Bronchial epithelial cell (primary cell): Measurements from ENCODE around the gene DOK6. TPM values are rescaled to one million over a fixed set of nuclear protein-coding genes. Genes with fewer than 3 reads are reported as not detected.
"Not testable (repeated sequence)": the region's sequence is repeated elsewhere in the genome, so short reads cannot be mapped to it uniquely, and the experiment has no call there.

ENCODE experiments used
- DNase-seq: peaks from one replicate; pipeline ENCODE4 v3.0.0-alpha.2; 2010; ENCODE audit warnings: low read depth
- FAIRE-seq: peaks from 2 replicates; lab custom pipeline; 2011; peaks lifted over from hg19 to GRCh38; lab: Jason Lieb, UNC
- H3K27me3 ChIP-seq: 2 replicates; pipeline ENCODE4 v1.5.1; 2011; ENCODE audit warnings: low read length; ENCODE audit not compliant: control insufficient read depth, insufficient read depth
- H3K36me3 ChIP-seq: 2 replicates; pipeline ENCODE4 v1.5.1; 2011; ENCODE audit warnings: low read length; ENCODE audit not compliant: control insufficient read depth, insufficient read depth
- H3K4me3 ChIP-seq: 2 replicates; pipeline ENCODE4 v1.5.1; 2011; ENCODE audit warnings: mild to moderate bottlenecking, low read depth, low read length, control low read depth
- CTCF ChIP-seq: IDR thresholded peaks from 2 replicates; pipeline ENCODE4 v1.5.1; 2011; ENCODE audit warnings: mild to moderate bottlenecking, moderate library complexity, low read length, control low read depth, inconsistent platforms; ENCODE audit not compliant: insufficient read depth, severe bottlenecking
- total RNA-seq: library from RNA; depleted of rRNA; stranded (reverse); fragments of >200 nt; gene quantifications from 2 replicates; pipeline ENCODE4 v1.2.1, GENCODE V29; 2014

Gene DOK6
- total RNA-seq, 1 donor from 2014 or later = not detected

- FAIRE-seq = no peak
- no peaks in the 10 kb centered on the region for H3K36me3 ChIP-seq
- TF ChIP-seq CTCF = no peak
These were observed 255.1 kb downstream of the DOK6 start for GRCh38 chr18:69655816-69656215.

GRCh38 chr18:69658103-69658502 is 257.4 kb downstream of the DOK6 start:
- Histone ChIP-seq H3K27me3 (no peaks in the 10 kb centered on the region), H3K4me3 (no peak overlapping the region), H3K36me3 (no peaks in the 10 kb centered on the region)
- DNase-seq (no peak), FAIRE-seq (no peak)
- TF ChIP-seq CTCF = no peak

More at GRCh38 chr18:69655816-69656215, 255.1 kb downstream of the DOK6 start:
- H3K4me3 ChIP-seq = no peak overlapping the region
- no peaks in the 10 kb centered on the region for H3K27me3 ChIP-seq
- DNase-seq = no peak

- FAIRE-seq = no peak
- no peaks in the 10 kb centered on the region for H3K27me3 ChIP-seq
- DNase-seq = no peak
- no peaks in the 10 kb centered on the region for H3K36me3 ChIP-seq
- TF ChIP-seq CTCF = no peak
- H3K4me3 ChIP-seq = no peak overlapping the region
These were observed 258.0 kb downstream of the DOK6 start for GRCh38 chr18:69658685-69659084.

- no peaks in the 10 kb centered on the region for H3K27me3 ChIP-seq
- FAIRE-seq (no peak), DNase-seq (no peak)
- H3K4me3 ChIP-seq = no peak overlapping the region
- no peaks in the 10 kb centered on the region for H3K36me3 ChIP-seq
- TF ChIP-seq CTCF = no peak
These were observed 258.5 kb downstream of the DOK6 start for GRCh38 chr18:69659142-69659651.

GRCh38 chr18:69662090-69662489 is 261.4 kb downstream of the DOK6 start:
- not testable (repeated sequence) for H3K4me3 ChIP-seq, FAIRE-seq

GRCh38 chr18:69664399-69664798 is 263.7 kb downstream of the DOK6 start:
- DNase-seq (no peak), FAIRE-seq (peak; percentile 32)
- no peak for TF ChIP-seq CTCF
- Histone ChIP-seq H3K4me3 (no peak overlapping the region), H3K36me3 (no peaks in the 10 kb centered on the region), H3K27me3 (no peaks in the 10 kb centered on the region)

More at GRCh38 chr18:69662090-69662489, 261.4 kb downstream of the DOK6 start:
- H3K36me3 ChIP-seq, H3K27me3 ChIP-seq, DNase-seq: not testable (repeated sequence)
